Measurements from ENCODE around the gene LAMA4.
"Not testable (repeated sequence)": the region's sequence is repeated elsewhere in the genome, so short reads cannot be mapped to it uniquely, and the experiment has no call there.

LAMA4 gene

DNA sequence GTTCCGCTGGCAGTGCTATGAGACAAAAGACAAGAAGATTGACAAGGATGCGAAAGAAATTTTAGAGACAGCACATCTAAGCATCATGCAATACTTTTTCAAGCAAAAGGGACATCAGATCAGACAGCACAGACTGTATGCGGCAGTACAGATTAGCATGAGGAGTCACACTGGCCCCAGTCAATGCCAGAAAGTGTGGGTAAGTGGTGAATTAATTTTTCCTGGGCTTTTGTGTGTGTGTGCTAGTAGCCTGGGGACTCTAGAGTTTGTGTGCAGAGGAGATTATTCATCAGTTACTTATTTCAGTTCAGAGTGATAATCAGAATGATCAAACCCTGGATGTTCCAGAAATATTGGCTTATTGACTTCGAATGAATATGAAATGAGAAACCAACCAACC, 47.2 kb downstream of the LAMA4 start:
- H3K9me3 ChIP-seq (ENCODE audit: control insufficient read depth, insufficient read depth, low read length), result no peaks in the 10 kb centered on the region
- H3K9ac ChIP-seq (ENCODE audit: low read depth, low read length), result no peak overlapping the region
- H3K27ac ChIP-seq (ENCODE audit: low read depth, low read length), result no peak overlapping the region
- no peaks in the 10 kb centered on the region for H3K36me3 ChIP-seq (ENCODE audit: control insufficient read depth, insufficient read depth, low read length)
- no peaks in the 10 kb centered on the region for H3K27me3 ChIP-seq (ENCODE audit: control insufficient read depth, insufficient read depth, low read length)
- H3K4me3 ChIP-seq (ENCODE audit: low read depth, low read length), result no peak overlapping the region
- peaks cover 37% of the 10 kb centered on the region for H3K4me1 ChIP-seq (ENCODE audit: control insufficient read depth, insufficient read depth, low read length)

- no peaks in the 10 kb centered on the region for H3K27me3 ChIP-seq (ENCODE audit: control insufficient read depth, insufficient read depth, low read length)
- H3K36me3 ChIP-seq (ENCODE audit: control insufficient read depth, insufficient read depth, low read length), result no peaks in the 10 kb centered on the region
- peak overlapping the region; percentile 77 for H3K27ac ChIP-seq (ENCODE audit: low read depth, low read length)
- H3K4me1 ChIP-seq (ENCODE audit: control insufficient read depth, insufficient read depth, low read length), result peaks cover 37% of the 10 kb centered on the region
- no peaks in the 10 kb centered on the region for H3K9me3 ChIP-seq (ENCODE audit: control insufficient read depth, insufficient read depth, low read length)
- no peak overlapping the region for H3K9ac ChIP-seq (ENCODE audit: low read depth, low read length)
- H3K4me3 ChIP-seq (ENCODE audit: low read depth, low read length), result no peak overlapping the region
Measured at GRCh38 chr6:112206110-112206458, 48.3 kb downstream of the LAMA4 start.

GRCh38 chr6:112205427-112206109, 48.8 kb downstream of the LAMA4 start:
- no peaks in the 10 kb centered on the region for H3K27me3 ChIP-seq (ENCODE audit: control insufficient read depth, insufficient read depth, low read length)
- no peaks in the 10 kb centered on the region for H3K36me3 ChIP-seq (ENCODE audit: control insufficient read depth, insufficient read depth, low read length)
- peak overlapping the region; percentile 77 for H3K27ac ChIP-seq (ENCODE audit: low read depth, low read length)
- H3K4me1 ChIP-seq (ENCODE audit: control insufficient read depth, insufficient read depth, low read length), result peaks cover 37% of the 10 kb centered on the region
- H3K9me3 ChIP-seq (ENCODE audit: control insufficient read depth, insufficient read depth, low read length), result no peaks in the 10 kb centered on the region
- no peak overlapping the region for H3K4me3 ChIP-seq (ENCODE audit: low read depth, low read length)
- no peak overlapping the region for H3K9ac ChIP-seq (ENCODE audit: low read depth, low read length)

DNA sequence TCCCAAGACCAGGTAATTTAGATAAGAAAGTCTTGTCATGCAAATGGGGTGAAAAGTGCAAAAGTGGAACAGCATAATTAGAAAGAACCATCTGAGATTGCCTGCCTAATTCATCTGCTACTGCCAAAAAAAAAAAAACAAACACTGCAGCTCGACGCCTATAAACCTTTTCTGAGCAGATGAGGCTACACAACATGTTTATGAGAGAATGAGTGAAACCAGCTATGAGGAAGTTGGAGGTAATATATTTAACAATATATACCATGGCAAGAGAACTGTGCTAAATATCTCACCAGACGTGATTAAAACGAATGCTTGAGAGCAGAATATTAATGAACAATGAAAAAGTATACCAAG, 50.0 kb downstream of the LAMA4 start:
- H3K4me1 ChIP-seq (ENCODE audit: control insufficient read depth, insufficient read depth, low read length), result peaks cover 41% of the 10 kb centered on the region
- no peak overlapping the region for H3K4me3 ChIP-seq (ENCODE audit: low read depth, low read length)
- no peaks in the 10 kb centered on the region for H3K9me3 ChIP-seq (ENCODE audit: control insufficient read depth, insufficient read depth, low read length)
- H3K27me3 ChIP-seq (ENCODE audit: control insufficient read depth, insufficient read depth, low read length), result no peaks in the 10 kb centered on the region
- H3K36me3 ChIP-seq (ENCODE audit: control insufficient read depth, insufficient read depth, low read length), result no peaks in the 10 kb centered on the region
- H3K27ac ChIP-seq (ENCODE audit: low read depth, low read length), result no peak overlapping the region
- H3K9ac ChIP-seq (ENCODE audit: low read depth, low read length), result no peak overlapping the region

GRCh38 chr6:112203577-112204349, 50.6 kb downstream of the LAMA4 start:
- Histone ChIP-seq H3K9me3 (ENCODE audit: control insufficient read depth, insufficient read depth, low read length) (no peaks in the 10 kb centered on the region), H3K36me3 (ENCODE audit: control insufficient read depth, insufficient read depth, low read length) (no peaks in the 10 kb centered on the region), H3K4me3 (ENCODE audit: low read depth, low read length) (no peak overlapping the region), H3K9ac (ENCODE audit: low read depth, low read length) (no peak overlapping the region), H3K27me3 (ENCODE audit: control insufficient read depth, insufficient read depth, low read length) (no peaks in the 10 kb centered on the region), H3K27ac (ENCODE audit: low read depth, low read length) (no peak overlapping the region), H3K4me1 (ENCODE audit: control insufficient read depth, insufficient read depth, low read length) (peaks cover 45% of the 10 kb centered on the region)

- no peaks in the 10 kb centered on the region for H3K36me3 ChIP-seq (ENCODE audit: control insufficient read depth, insufficient read depth, low read length)
Measured at GRCh38 chr6:112202639-112203341, 51.6 kb downstream of the LAMA4 start.

GRCh38 chr6:112200185-112200914, 54.0 kb downstream of the LAMA4 start:
- H3K36me3 ChIP-seq (ENCODE audit: control insufficient read depth, insufficient read depth, low read length), result not testable (repeated sequence)

More at GRCh38 chr6:112202639-112203341, 51.6 kb downstream of the LAMA4 start:
- Histone ChIP-seq H3K4me1 (ENCODE audit: control insufficient read depth, insufficient read depth, low read length) (peaks cover 45% of the 10 kb centered on the region), H3K27me3 (ENCODE audit: control insufficient read depth, insufficient read depth, low read length) (0 out of 2 replicates have a peak, but pooled peaks cover 6% of the 10 kb centered on the region), H3K9ac (ENCODE audit: low read depth, low read length) (no peak overlapping the region), H3K27ac (ENCODE audit: low read depth, low read length) (no peak overlapping the region), H3K4me3 (ENCODE audit: low read depth, low read length) (no peak overlapping the region), H3K9me3 (ENCODE audit: control insufficient read depth, insufficient read depth, low read length) (no peaks in the 10 kb centered on the region)

GRCh38 chr6:112199001-112199403, 55.4 kb downstream of the LAMA4 start:
- Histone ChIP-seq H3K36me3 (ENCODE audit: control insufficient read depth, insufficient read depth, low read length) (no peaks in the 10 kb centered on the region), H3K27me3 (ENCODE audit: control insufficient read depth, insufficient read depth, low read length) (0 out of 2 replicates have a peak, but pooled peaks cover 6% of the 10 kb centered on the region), H3K27ac (ENCODE audit: low read depth, low read length) (no peak overlapping the region), H3K9me3 (ENCODE audit: control insufficient read depth, insufficient read depth, low read length) (no peaks in the 10 kb centered on the region), H3K4me1 (ENCODE audit: control insufficient read depth, insufficient read depth, low read length) (peaks cover 22% of the 10 kb centered on the region), H3K4me3 (ENCODE audit: low read depth, low read length) (no peak overlapping the region), H3K9ac (ENCODE audit: low read depth, low read length) (no peak overlapping the region)

More at GRCh38 chr6:112200185-112200914, 54.0 kb downstream of the LAMA4 start:
- H3K27ac ChIP-seq (ENCODE audit: low read depth, low read length); H3K4me3 ChIP-seq (ENCODE audit: low read depth, low read length); H3K27me3 ChIP-seq (ENCODE audit: control insufficient read depth, insufficient read depth, low read length); H3K9me3 ChIP-seq (ENCODE audit: control insufficient read depth, insufficient read depth, low read length); H3K9ac ChIP-seq (ENCODE audit: low read depth, low read length): not testable (repeated sequence)
- H3K4me1 ChIP-seq (ENCODE audit: control insufficient read depth, insufficient read depth, low read length), result peaks cover 35% of the 10 kb centered on the region

DNA sequence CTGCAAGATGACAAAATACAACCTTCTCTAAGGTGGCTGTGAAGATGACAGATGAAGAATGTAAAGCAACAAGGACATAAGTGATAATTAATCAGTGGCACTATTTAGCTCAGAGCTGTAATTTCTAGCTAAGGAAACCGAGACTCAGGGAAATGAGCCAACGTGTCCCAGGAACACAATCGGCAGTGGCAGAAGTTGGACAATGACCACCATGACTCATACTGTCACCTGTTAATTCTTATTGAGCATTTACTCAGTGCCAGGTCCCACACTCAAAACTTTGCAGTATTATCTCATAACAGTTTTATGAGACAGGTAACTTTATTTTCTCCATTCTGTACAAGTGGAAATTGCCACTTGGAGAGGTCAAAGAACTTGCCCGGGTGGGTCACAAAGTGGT, 55.8 kb downstream of the LAMA4 start:
- Histone ChIP-seq H3K4me1 (ENCODE audit: control insufficient read depth, insufficient read depth, low read length) (peaks cover 18% of the 10 kb centered on the region), H3K36me3 (ENCODE audit: control insufficient read depth, insufficient read depth, low read length) (no peaks in the 10 kb centered on the region), H3K9ac (ENCODE audit: low read depth, low read length) (no peak overlapping the region), H3K4me3 (ENCODE audit: low read depth, low read length) (no peak overlapping the region), H3K9me3 (ENCODE audit: control insufficient read depth, insufficient read depth, low read length) (no peaks in the 10 kb centered on the region), H3K27me3 (ENCODE audit: control insufficient read depth, insufficient read depth, low read length) (0 out of 2 replicates have a peak, but pooled peaks cover 6% of the 10 kb centered on the region), H3K27ac (ENCODE audit: low read depth, low read length) (no peak overlapping the region)

- Histone ChIP-seq H3K9ac (ENCODE audit: low read depth, low read length) (no peak overlapping the region), H3K27me3 (ENCODE audit: control insufficient read depth, insufficient read depth, low read length) (0 out of 2 replicates have a peak, but pooled peaks cover 6% of the 10 kb centered on the region), H3K4me3 (ENCODE audit: low read depth, low read length) (no peak overlapping the region), H3K4me1 (ENCODE audit: control insufficient read depth, insufficient read depth, low read length) (peaks cover 9% of the 10 kb centered on the region), H3K36me3 (ENCODE audit: control insufficient read depth, insufficient read depth, low read length) (no peaks in the 10 kb centered on the region), H3K27ac (ENCODE audit: low read depth, low read length) (no peak overlapping the region), H3K9me3 (ENCODE audit: control insufficient read depth, insufficient read depth, low read length) (no peaks in the 10 kb centered on the region)
Measured at GRCh38 chr6:112197636-112198035, 56.7 kb downstream of the LAMA4 start.

Measured in HUES48 (cell line).